HL-60/S4 treated with phorbol 12-myristate 13-acetate at 8.2 ng/mL for 4 days and 3 days (cell line): Measurements from ENCODE around the gene SFXN1.
"Not testable (repeated sequence)": the region's sequence is repeated elsewhere in the genome, so short reads cannot be mapped to it uniquely, and the experiment has no call there.

ENCODE experiments used
- in situ Hi-C: fragments of 300-500 bp; cut with MboI; formaldehyde crosslinking; loops from 2 replicates; pipeline ENCODE4 v1.15.0; 2022; ENCODE audit warnings: low sequenced_read_pairs

Gene SFXN1, protein sequence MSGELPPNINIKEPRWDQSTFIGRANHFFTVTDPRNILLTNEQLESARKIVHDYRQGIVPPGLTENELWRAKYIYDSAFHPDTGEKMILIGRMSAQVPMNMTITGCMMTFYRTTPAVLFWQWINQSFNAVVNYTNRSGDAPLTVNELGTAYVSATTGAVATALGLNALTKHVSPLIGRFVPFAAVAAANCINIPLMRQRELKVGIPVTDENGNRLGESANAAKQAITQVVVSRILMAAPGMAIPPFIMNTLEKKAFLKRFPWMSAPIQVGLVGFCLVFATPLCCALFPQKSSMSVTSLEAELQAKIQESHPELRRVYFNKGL

DNA sequence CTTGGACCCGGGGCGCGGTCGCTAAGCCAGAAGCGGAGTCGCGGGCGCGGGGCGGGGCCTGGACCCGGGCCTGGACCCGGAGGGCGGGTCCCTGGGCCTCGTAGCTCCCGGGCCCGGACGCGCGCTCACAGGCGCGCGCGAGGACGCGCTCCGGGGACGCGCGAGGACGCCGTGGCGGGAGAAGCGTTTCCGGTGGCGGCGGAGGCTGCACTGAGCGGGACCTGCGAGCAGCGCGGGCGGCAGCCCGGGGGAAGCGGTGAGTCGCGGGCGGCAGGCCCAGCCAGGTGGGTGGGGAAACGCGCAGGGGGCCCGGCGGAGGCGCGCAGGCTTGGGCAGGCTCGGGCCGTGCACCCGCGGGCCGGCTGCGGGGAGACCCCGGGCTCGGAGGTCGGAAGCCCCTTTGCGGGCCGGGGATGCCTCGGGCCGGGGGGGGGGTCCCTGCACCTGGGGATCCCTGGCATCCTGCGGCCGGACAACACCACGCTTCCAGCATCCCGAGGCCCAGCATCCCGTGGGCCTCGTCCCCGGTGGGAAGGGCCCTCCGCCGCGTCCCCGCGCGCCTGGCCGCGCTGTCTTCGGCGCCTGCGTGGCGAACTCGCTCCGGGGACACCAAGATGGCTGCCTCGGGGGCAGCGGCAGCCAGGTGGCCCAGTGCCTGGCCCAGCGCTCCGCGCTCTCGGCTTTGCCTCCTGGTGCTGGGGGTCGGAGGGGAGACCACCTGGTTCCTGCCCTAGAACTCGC is at the start of gene SFXN1:
Gene SFXN1 (plus strand): TSS at position 177 of the 741 bp plus-strand sequence. CDS start 13,544 bp downstream, outside the sequence.
- in situ Hi-C loops = no loop called here

DNA sequence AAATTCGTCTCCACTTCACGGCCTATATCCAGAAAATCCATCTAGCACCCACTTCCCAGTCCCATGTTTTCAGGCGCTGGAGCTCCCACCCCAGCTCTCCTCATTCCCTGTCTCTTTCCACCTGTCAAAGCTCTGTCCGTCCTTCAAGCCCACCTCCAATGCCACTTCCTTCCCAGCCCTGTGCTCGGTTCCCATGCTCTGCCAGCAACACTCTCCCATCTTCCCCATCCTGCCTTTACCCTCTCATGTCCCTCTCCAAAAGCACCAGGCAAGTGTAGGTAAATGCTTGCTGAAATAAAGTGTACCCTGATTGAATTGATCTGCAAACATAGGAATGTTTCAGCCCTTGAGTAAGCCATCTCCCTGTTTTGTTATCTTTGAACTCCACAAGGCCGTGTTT is 43.6 kb upstream of the SFXN1 start:
- in situ Hi-C loops = no loop called here

DNA sequence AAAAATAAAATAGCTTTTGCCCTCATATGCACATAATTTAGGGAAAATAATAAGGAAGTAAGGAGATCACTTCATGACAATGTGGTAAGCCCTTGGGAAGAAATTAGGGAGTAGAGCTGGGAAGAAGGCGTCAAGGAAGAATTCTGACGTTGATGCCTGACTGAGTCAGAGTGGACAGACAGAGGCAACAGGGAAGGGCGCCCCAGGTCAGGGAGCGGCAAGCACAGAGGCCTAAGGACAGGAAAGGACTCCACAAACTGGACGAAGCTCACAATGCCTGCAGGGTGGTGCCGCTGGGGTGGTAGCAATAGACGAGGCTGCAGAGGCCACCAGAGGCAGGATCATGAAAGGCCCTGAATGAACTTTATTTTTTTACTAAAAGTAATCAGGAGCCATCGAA is 42.0 kb upstream of the SFXN1 start:
- in situ Hi-C loops = no loop called here

DNA sequence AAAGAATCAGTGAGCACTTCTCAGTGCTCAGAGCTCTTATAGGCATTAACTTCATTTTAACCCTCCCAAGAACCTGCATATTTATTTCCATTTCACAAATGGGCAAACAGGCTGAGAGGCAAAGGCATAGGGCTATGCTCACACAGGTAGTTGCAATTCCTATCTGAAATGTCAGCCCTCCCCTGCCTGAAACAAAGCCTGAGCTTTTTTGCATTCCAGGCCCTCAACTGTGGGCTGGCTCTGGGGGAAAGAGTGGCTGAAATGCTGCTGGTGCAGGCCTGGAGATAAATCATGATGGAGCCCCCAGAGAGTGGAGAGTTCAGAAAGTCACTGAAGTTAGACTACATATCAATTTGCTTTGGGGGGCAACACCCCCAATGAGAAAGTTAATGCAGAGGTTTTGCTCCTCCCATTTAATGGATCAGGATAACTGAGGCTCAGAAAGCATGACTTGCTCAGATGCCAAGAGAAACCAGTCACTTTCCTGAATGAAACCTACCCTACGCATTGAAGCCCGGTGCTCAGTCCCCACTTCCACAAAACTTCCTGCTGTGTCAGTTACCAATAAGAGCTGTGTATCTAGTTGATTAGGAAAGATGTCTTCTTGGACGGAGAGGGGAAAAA is 40.0 kb upstream of the SFXN1 start:
- in situ Hi-C loops = no loop called here

DNA sequence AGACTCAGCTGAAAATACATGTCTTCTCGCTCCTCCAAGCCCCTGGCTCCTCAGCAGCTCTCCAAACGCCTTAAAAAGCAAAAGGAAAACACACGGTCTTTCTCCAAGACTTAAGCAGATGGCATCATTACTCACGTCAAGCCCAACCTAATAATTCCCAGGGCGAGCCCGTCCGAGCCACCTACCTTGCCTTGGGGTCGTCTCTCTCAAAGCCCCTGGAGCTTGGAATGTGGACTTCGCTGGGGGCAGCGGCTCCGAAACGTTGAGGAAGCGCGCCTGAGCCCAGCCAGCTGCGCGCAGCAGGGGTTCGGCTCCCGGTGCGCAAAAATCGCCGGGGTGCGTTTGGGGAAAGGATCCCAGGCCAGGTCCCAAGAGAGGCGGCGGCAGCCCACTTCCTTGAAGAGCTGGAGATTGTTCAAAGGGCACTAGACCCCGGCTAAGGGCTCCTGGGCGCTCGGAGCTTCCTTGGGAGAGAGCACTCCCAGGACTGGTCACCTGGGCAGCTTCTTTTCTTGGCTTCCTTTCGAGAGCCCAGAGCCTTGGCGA is 34.8 kb upstream of the SFXN1 start:
- in situ Hi-C loops = no loop called here

DNA sequence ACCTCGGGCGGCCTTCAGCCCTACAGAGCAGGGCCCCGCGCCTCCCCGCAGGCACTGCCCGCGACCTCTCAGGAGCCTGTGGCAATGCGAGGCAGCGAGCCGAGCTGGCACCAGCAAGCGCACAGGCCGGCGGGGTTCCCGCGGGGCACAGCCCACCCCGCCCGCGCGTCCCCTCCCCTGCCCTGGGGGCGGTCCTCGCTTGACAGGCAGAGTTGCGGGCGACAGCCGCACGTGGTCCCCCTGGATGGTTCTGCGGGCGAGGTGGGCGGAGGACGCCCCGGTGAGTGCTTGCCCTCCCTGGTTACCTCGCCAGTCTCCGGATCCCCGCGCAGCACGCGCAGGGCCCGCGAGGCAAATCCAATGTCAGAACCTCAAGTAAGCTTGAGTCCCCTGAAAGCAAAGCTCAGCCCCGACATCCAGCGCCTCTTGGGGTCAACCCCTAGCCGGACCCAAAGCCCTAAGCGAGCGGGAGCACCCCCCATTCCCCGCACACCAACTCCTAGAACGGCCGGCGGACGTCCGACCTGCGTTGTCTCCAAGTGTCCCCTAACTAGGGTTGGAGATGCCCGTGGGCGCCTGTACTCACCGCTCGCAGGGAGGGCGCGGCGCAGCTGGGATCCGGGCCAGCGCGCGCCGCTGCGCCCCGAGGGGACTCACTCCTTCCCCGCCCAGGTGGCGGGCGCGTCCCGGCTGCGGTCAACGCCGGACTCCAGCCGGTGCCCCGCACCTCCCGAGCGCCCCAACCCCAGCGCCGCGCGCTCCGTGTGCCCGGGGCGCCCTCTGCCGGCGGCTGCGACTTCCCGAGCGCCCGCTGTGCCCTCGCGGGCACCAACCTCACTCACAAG is 34.1 kb upstream of the SFXN1 start, which contains the start of gene DRD1:
Gene DRD1 (minus strand): TSS at position 123 of the 845 bp plus-strand sequence. CDS start 1,083 bp downstream, outside the sequence.
- in situ Hi-C loops = no loop called here

DNA sequence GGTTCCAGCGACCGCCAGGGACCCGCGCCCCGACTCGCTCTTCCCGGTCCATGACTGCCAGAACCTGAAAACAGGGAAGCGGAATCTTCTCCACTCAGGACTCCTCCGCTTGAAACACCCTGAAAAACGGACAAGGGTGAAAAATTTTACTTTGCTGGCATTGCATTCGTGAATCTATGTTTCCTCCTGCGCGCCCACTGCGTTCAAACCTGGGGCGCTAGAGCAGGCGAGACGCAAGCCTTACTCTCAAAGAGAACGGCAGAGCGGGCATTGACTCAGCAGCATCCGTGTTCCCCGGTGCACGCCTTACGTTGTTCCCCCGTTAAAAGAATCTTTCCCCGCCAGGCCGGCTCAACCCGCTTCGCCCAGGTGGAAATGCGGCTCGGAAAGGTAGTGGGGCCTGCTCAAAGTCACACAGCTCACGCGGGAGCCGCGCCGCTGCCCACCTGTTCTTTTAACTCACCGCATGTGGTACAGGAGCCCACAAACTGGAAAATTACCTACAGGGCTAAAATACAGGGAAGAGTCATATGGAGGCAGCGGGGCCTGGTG is 33.4 kb upstream of the SFXN1 start:
- in situ Hi-C loops = no loop called here

DNA sequence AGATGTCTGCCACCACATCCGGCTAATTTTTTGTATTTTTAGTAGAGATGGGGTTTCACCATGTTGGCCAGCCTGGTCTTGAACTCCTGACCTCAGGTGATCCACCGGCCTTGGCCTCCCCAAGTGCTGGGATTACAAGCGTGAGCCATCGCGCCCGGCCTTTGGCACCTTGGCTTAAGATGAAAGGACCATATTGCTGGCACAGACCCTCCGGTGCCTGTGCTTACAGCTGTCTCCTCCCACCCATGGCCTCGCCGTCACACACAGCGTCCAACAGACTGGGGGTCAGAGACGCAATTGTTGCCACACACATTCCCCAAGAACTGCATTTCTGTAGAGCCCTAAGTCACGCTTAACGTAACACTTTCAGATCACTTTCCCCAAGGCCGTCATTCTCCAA is 32.0 kb upstream of the SFXN1 start:
- in situ Hi-C loops = not testable (repeated sequence)

DNA sequence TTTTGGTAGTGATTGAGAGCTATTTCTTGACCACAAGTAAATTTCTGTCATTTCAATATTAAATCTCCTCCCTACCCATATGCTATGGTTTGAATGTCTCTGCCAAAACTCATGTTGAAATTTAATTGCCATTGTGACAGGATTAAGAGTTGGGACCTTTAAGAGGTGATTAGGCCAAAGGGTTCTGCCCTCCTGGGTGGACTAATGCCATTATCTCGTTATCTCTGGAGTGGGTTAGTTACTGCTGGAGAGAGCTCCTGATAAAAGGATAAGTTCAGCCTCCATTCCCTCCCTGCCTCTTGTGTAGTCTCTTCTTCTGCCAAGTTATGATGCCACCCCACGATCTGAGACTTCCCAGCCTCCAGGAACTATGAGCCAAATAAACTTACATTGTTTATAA is 30.8 kb upstream of the SFXN1 start:
- in situ Hi-C loops = no loop called here

DNA sequence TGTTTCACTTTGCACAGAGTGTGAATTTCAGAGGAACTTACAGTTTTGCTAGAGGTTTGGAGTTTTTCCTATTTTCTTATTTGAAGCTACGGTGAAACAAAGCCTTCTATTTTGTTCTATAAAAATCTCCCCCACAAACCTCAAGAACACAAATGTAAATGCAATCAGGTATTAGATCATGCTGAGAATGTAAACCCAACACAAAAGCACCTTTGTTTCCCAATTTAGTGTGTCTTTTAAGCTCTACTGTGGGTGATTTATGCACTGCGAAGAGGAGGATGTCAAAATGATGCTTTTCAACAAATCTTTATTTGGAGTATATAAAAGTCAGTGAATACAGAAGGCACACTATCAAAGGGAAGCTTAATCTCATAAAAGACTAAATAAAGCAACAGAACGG is 30.1 kb upstream of the SFXN1 start:
- in situ Hi-C loops = no loop called here

DNA sequence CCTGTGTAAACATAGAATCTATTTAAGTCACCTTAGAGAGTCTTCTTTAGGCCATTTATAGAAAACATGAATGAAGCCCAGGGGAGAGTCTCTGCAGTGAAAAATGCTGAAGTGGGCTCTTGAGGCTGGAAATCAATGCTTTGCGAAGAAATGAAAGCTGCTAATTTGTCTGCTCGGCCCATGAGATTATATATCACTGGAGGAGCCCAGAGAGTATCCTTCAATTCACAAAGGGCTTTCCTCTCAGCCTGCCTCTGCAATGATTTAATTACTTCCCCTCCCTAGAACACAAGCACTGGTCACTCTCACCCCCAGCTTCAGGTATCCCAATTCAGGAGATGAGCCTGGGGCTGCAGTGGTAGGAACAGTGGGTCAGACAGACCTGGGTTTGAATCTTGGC is 26.2 kb upstream of the SFXN1 start:
- in situ Hi-C loops = no loop called here

DNA sequence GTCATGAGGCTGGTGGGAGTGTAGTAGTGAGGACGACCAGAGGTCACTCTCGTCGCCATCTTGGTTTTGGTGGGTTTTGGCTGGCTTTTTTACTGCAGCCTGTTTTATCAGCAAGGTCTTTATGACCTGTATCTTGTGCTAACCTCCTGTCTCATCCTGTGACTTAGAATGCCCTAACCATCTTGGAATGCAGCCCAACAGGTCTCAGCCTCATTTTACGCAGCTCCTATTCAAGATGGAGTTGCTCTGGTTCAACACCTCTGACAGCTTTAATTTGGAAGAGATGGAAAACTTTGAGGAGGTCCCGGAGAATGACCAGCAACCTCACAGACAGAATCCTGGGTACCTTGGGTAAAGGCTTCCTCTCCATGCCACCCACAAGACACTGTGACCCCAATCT is 24.0 kb upstream of the SFXN1 start:
- in situ Hi-C loops = not testable (repeated sequence)

DNA sequence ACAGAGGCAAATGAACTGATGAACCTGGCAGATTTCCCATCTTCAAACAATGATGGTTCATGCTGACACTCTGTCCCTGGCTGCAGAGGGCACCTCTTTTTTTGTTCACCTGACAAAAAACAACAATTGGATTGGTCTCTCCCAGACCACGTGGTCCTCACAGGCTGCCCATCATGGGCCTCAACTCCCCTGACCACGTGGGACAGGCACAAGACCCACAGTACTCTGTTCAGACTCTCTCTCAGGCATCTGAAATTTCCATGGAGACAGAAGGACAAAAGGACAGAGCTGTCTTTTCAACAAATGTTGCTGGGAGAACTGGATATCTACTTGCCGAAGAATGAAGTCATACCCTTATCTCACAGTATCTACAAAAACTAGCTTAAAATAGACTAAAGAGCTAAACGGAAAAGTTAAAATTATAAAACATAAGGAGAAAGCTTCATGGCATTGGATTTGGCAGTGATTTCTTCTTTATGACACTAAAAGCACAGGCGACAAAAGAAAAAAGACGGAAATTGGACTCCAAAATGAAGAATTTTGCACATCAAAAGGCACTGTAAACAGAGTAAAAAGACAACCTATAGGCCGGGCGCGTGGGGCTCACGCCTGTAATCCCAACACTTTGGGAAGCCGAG is 22.1 kb upstream of the SFXN1 start:
- in situ Hi-C loops = no loop called here

DNA sequence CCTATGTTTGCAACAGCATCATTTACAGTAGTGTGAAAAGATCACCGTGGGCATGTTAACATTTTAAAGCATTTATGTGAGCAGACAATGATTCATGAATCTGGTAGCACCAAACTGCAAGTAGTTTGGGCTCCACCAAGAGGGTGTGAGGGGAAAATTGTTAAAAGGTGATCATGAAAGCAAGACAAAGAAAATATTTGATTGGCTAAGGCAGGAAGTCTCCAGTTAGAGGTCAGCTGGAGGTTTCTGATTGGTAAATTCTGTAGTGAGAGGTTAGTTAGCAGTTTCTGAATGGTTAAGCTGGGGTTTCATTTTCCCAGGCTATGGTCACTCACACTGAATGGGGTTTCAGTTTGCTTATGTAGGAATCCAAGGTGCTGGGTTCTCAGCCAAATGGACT is 20.9 kb upstream of the SFXN1 start:
- in situ Hi-C loops = no loop called here

DNA sequence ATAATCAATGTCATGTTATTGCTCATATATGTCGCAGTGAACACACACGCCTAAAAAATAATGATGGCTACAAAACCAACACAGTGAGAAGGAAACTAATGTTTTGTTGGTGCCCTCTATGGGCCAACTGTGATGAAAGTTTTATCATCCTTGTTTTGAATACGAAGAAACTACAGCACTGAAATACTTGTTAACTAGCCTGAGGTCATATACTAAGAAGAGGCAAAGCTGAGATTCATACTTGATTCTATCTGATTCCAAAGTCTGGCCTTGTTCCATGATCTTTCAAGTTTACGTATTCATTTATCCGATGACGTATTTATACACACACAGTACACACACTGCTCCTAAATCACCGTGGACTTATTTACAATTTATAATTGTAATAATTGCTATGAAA is 18.2 kb upstream of the SFXN1 start:
- in situ Hi-C loops = no loop called here

DNA sequence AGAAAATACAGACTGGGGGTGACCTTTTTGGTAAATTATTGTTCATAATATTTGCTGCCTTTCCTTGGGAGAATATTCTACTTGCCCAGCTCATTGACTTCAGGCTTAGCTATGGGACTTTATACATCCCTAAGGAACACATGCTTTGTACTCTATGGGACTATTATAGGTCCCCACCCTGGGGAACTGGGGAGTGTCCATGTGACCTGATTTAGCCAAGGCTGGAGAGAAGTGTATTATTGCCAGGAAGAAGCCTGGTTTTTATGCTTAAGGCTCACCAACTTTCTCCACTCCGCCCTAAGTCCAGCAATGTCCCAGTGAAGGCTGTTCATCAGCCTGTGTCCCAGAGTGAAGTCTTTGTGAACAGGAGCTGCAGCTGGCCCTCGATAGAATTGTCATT is 17.8 kb upstream of the SFXN1 start:
- in situ Hi-C loops = no loop called here

DNA sequence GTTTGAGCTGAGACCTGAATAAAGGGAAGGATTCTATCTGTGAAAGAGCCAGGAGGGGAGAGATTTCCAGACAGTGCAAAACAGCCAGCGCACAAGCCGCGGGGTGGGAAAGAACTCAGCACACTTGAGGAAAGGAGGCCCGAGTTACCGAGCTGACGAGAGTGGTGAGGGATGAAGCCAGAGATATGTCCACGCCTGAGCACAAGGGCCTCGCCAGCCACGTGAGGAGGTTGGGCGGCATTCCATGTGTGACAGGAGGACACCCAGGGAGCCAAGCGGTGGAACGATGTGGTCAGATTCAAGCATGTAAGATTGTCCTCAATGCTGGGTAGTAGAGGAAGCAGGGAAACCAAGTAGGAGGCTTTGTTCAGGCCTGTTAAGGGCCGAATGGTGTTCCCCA is 17.0 kb upstream of the SFXN1 start:
- in situ Hi-C loops = no loop called here

DNA sequence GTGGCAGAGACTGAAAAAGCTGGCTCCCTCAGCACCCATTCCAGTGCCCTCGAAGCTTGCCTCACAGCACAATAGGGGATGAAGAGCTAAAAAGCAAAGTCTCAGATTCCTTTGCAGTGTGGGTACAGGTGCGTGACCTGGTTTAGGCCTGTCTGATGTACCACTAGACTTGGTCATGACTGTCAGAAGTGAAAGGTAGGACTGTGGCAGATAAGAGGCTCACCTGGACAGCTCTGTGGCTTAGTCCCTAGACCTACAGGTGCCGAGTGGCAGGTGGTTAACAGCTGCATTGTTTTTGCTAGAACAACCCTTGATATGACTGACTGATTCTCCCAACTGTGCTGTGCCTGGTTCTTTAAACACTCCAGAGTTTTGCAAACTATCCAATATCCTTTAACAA is 14.7 kb upstream of the SFXN1 start:
- in situ Hi-C loops = no loop called here

DNA sequence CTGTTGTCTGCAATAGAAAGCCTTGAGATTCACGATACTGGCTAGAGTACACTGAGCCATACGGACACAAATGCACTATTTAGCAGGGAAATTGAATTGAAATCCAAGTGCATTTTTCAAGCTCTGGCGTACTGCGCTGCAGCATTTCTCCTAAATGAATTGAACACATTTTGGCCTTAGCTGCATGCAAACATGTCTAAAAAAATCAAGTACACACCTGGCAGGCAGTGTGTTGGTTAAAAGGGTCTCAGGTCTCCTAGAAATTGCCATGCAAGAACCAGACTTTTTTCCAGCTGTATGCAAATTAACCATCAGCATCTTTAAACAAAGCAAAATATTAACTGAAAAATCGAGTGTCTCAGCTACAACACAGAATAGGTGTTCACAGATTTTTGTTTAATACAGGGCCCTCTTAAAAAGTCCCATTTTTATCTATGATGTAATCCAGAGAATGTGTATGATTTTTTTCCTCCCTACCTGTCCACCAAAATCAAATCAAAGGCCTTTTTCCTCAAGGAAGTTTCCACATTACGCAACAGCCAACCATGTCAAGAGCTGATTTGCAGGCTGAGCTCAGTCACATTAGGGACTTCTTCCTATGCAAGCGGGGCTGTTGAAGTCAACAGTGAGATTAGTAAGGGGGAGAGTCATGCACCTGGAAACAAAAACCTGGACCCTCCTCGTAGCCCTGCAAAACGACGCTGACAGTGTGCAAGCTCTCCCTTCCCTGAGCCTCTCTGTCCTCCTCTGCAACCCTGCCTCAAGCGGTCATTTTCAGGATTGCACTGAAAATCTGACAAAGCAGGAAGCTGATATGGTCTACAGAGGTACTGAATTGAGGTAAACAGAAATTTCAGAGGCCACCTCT is 14.1 kb upstream of the SFXN1 start:
- in situ Hi-C loops = no loop called here
